ENCODE data around the gene ZFAND2A. TPM values are rescaled to one million over a fixed set of nuclear protein-coding genes. Genes with fewer than 3 reads are reported as not detected.
"Not testable (repeated sequence)": the region's sequence is repeated elsewhere in the genome, so short reads cannot be mapped to it uniquely, and the experiment has no call there.

The ZFAND2A gene
- total RNA-seq, 1 donor from 2014 or later = 6.6 TPM

GRCh38 chr7:1151156-1151555, 8.8 kb downstream of the ZFAND2A start:
- Histone ChIP-seq H3K27ac (replicated peaks) (no peak overlapping the region), H3K4me3 (no peak overlapping the region), H3K36me3 (peaks cover 61% of the 10 kb centered on the region), H3K4me1 (no peaks in the 10 kb centered on the region), H3K9me3 (replicated peaks) (no peaks in the 10 kb centered on the region), H3K27me3 (ENCODE audit: low read depth) (no peaks in the 10 kb centered on the region)
- DNase-seq = no peak
- intact Hi-C loops (cut with micrococcal nuclease) = no loop called here
- no peak for TF ChIP-seq CTCF (IDR thresholded peaks at IDR 0.05; ENCODE audit: borderline replicate concordance)

DNA sequence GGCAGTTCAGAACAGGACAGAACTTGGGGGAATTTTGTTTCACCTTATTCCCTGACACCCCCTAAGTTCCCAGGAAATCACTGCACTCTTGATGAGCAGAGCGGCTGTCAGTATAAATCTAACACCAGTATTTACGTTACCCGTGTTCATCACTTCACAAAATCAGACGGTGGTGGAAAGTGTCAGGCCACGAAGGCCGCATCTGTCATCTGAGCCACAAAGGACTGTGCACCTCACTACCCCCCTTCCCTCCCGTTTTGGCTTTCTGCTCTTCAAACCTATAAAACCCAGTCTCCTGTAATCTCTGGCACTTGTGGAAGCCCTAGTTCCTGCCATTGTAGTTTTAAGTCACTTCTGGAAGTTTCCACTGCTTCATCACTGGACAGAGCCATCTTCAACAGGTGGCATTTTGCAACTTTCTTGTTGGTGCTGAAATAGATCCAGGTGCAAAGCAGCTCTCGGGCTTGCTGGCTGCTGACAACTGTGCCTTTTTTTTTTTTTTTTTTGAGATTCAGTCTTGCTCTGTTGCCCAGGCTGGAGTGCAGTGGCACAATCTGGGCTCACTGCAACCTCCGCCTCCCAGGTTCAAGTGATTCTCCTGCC, 9.5 kb downstream of the ZFAND2A start:
- no peaks in the 10 kb centered on the region for H3K9me3 ChIP-seq (replicated peaks)
- intact Hi-C loops (cut with micrococcal nuclease) = no loop called here

GRCh38 chr7:1149351-1149794, 10.6 kb downstream of the ZFAND2A start:
- Histone ChIP-seq H3K4me1 (peaks cover 1% of the 10 kb centered on the region), H3K9me3 (replicated peaks) (no peaks in the 10 kb centered on the region), H3K36me3 (peaks cover 45% of the 10 kb centered on the region), H3K27me3 (ENCODE audit: low read depth) (no peaks in the 10 kb centered on the region), H3K4me3 (no peak overlapping the region), H3K27ac (replicated peaks) (no peak overlapping the region)
- no peak for TF ChIP-seq CTCF (IDR thresholded peaks at IDR 0.05; ENCODE audit: borderline replicate concordance)
- no peak for DNase-seq
- intact Hi-C loops (cut with micrococcal nuclease) = no loop called here

More for the DNA sequence above, 9.5 kb downstream of the ZFAND2A start:
- Histone ChIP-seq H3K27ac (replicated peaks) (no peak overlapping the region), H3K4me3 (no peak overlapping the region), H3K36me3 (peaks cover 57% of the 10 kb centered on the region), H3K27me3 (ENCODE audit: low read depth) (no peaks in the 10 kb centered on the region), H3K4me1 (no peaks in the 10 kb centered on the region)
- no peak for TF ChIP-seq CTCF (IDR thresholded peaks at IDR 0.05; ENCODE audit: borderline replicate concordance)
- DNase-seq = no peak

DNA sequence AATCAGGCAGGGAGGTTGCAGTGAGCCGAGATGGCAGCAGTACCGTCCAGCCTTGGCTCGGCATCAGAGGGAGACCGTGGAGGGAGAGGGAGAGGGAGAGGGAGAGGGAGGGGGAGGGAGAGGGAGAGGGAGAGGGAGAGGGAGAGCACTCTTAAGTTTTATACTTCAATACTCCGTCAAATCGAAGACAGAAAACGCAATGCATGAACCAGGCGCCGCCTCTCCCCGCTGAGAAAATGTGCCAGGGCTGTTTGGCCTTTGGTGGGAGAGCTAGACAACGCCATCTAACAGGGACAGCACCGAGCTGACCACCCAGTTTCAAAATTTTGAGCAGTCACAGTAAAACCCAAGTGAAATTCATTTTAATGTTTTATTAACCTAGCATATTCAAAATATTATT, 12.1 kb downstream of the ZFAND2A start:
- Histone ChIP-seq H3K36me3 (peaks cover 30% of the 10 kb centered on the region), H3K4me1 (peaks cover 10% of the 10 kb centered on the region)
- DNase-seq; H3K4me3 ChIP-seq; H3K9me3 ChIP-seq (replicated peaks); H3K27ac ChIP-seq (replicated peaks); intact Hi-C loops (cut with micrococcal nuclease); H3K27me3 ChIP-seq (ENCODE audit: low read depth): not testable (repeated sequence)

GRCh38 chr7:1144269-1144771, 15.7 kb downstream of the ZFAND2A start:
- peak; percentile 50 for DNase-seq
- H3K4me3 ChIP-seq = no peak overlapping the region
- H3K9me3 ChIP-seq (replicated peaks) = no peaks in the 10 kb centered on the region
- H3K36me3 ChIP-seq = peaks cover 1% of the 10 kb centered on the region
- peak overlapping the region; percentile 12 for H3K27ac ChIP-seq (replicated peaks)
- TF ChIP-seq CTCF (IDR thresholded peaks at IDR 0.05; ENCODE audit: borderline replicate concordance) = peak; percentile 59
- intact Hi-C loops (cut with micrococcal nuclease) = no loop called here
- H3K4me1 ChIP-seq = peaks cover 10% of the 10 kb centered on the region
- H3K27me3 ChIP-seq (ENCODE audit: low read depth) = no peaks in the 10 kb centered on the region

GRCh38 chr7:1143031-1143430, 17.0 kb downstream of the ZFAND2A start:
- intact Hi-C loops (cut with micrococcal nuclease) = not testable (repeated sequence)

More at GRCh38 chr7:1143031-1143430, 17.0 kb downstream of the ZFAND2A start:
- H3K27me3 ChIP-seq (ENCODE audit: low read depth); H3K27ac ChIP-seq (replicated peaks); H3K9me3 ChIP-seq (replicated peaks); H3K4me3 ChIP-seq; DNase-seq; H3K36me3 ChIP-seq: not testable (repeated sequence)
- peaks cover 18% of the 10 kb centered on the region for H3K4me1 ChIP-seq
